Measurements from ENCODE around the gene CES3.

DNA sequence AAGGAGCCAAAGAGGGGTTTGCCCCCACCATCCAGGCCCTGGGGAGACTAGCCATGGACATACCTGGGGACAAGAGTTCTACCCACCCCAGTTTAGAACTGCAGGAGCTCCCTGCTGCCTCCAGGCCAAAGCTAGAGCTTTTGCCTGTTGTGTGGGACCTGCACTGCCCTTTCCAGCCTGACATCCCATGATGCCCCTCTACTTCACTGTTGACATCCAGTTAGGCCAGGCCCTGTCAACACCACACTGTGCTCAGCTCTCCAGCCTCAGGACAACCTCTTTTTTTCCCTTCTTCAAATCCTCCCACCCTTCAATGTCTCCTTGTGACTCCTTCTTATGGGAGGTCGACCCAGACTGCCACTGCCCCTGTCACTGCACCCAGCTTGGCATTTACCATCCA is 48.1 kb downstream of the CES3 start:
- TF ChIP-seq, protein P1, sequence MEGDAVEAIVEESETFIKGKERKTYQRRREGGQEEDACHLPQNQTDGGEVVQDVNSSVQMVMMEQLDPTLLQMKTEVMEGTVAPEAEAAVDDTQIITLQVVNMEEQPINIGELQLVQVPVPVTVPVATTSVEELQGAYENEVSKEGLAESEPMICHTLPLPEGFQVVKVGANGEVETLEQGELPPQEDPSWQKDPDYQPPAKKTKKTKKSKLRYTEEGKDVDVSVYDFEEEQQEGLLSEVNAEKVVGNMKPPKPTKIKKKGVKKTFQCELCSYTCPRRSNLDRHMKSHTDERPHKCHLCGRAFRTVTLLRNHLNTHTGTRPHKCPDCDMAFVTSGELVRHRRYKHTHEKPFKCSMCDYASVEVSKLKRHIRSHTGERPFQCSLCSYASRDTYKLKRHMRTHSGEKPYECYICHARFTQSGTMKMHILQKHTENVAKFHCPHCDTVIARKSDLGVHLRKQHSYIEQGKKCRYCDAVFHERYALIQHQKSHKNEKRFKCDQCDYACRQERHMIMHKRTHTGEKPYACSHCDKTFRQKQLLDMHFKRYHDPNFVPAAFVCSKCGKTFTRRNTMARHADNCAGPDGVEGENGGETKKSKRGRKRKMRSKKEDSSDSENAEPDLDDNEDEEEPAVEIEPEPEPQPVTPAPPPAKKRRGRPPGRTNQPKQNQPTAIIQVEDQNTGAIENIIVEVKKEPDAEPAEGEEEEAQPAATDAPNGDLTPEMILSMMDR (IDR thresholded peaks at IDR 0.05; ENCODE audit: poor library complexity, severe bottlenecking) = no peak
- TF ChIP-seq EP300 (conservative IDR thresholded peaks at IDR 0.05; ENCODE audit: poor library complexity, severe bottlenecking) = no peak
